ENCODE measurements around the gene GPC1.

GPC1 gene

GRCh38 chr2:240451791-240452461 lies 16.5 kb downstream of the GPC1 start:
- TF ChIP-seq, protein P1, sequence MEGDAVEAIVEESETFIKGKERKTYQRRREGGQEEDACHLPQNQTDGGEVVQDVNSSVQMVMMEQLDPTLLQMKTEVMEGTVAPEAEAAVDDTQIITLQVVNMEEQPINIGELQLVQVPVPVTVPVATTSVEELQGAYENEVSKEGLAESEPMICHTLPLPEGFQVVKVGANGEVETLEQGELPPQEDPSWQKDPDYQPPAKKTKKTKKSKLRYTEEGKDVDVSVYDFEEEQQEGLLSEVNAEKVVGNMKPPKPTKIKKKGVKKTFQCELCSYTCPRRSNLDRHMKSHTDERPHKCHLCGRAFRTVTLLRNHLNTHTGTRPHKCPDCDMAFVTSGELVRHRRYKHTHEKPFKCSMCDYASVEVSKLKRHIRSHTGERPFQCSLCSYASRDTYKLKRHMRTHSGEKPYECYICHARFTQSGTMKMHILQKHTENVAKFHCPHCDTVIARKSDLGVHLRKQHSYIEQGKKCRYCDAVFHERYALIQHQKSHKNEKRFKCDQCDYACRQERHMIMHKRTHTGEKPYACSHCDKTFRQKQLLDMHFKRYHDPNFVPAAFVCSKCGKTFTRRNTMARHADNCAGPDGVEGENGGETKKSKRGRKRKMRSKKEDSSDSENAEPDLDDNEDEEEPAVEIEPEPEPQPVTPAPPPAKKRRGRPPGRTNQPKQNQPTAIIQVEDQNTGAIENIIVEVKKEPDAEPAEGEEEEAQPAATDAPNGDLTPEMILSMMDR (IDR thresholded peaks at IDR 0.05; ENCODE audit: borderline replicate concordance, insufficient read depth, low read depth, low read length), result no peak
- H3K4me3 ChIP-seq (ENCODE audit: low read depth, low read length), result no peak overlapping the region

DNA sequence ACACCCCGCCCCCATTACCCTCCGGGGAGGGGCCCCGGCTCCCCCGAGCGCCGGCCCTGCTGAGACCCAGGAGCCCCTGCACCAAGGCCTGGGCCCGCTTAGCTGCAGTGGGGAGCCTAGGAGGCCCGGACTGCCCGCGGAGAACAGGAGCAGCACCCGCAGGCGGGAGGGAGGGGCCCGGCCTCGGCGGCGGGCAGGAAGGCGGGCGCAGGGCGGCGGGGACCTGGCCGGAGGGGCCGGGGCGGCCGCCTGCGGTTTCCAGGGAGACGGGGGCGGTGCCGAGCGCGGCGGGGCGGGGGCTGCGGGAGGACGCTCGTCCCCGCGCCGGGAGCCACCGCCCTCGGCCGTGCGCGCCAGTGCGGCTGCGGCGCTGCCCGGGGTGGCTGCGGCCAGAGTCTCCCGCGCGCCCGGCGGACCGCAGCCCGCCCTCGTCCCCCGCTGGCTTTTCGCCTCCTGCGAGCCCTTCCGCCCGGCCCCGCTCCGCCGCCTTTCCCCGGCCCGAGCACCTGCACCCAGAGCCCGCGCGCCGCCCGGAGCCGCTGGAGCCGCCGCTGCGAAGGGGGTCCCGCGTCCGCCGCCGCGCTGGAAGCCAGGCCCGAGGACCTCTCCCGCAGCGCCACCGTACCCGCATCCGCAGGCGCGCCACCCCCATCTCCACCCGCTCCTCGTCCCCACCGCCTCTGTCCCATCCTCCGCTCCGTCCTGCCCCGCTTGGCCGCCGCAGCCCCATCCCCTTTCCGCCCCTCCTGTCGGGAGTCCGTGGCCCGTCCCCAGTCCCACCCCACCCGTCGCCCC lies 17.2 kb downstream of the GPC1 start:
- no peak overlapping the region for H3K4me3 ChIP-seq (ENCODE audit: low read depth, low read length)
- TF ChIP-seq, protein P1 (IDR thresholded peaks at IDR 0.05; ENCODE audit: borderline replicate concordance, insufficient read depth, low read depth, low read length), result no peak

DNA sequence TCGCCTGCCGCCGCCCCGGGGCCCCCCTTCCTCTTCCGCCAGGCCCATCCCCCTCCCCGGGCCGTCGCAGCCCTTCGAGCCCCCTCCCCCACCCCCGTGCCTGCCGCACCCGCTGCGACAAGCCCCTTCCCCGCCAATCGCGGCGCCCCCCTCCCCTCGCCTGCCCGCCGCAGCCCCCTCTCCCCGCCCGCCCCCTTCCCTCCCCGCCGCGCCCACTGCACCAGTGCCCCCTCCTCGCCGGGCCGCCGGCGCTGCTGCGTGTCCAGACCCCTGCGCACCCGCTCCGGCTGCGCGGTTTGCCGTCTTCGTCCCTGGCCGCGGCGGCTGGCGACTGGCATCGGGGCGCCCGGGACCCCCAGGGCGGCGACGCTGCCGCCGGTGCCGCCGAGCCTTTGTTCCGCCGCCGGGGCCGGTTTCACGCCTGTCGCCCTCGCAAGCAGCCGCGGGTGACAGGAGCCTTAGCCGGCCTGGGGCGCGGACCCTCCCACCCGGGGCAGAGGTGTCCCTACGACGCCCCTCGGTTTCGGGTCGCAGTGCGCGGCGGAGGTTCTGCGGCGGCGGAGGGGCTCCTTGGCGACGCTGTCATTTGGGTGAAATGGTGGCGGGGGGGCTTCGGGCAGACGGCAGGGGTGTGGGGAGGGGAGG lies 18.1 kb downstream of the GPC1 start:
- no peak overlapping the region for H3K4me3 ChIP-seq (ENCODE audit: low read depth, low read length)
- TF ChIP-seq, protein P1 (IDR thresholded peaks at IDR 0.05; ENCODE audit: borderline replicate concordance, insufficient read depth, low read depth, low read length), result no peak

GRCh38 chr2:240454106-240454901 lies 18.8 kb downstream of the GPC1 start:
- TF ChIP-seq, protein P1 (IDR thresholded peaks at IDR 0.05; ENCODE audit: borderline replicate concordance, insufficient read depth, low read depth, low read length), result no peak
- H3K4me3 ChIP-seq (ENCODE audit: low read depth, low read length), result no peak overlapping the region

- no peak overlapping the region for H3K4me3 ChIP-seq (ENCODE audit: low read depth, low read length)
- TF ChIP-seq, protein P1 (IDR thresholded peaks at IDR 0.05; ENCODE audit: borderline replicate concordance, insufficient read depth, low read depth, low read length), result no peak
Observed at GRCh38 chr2:240455272-240455646, 19.8 kb downstream of the GPC1 start.

DNA sequence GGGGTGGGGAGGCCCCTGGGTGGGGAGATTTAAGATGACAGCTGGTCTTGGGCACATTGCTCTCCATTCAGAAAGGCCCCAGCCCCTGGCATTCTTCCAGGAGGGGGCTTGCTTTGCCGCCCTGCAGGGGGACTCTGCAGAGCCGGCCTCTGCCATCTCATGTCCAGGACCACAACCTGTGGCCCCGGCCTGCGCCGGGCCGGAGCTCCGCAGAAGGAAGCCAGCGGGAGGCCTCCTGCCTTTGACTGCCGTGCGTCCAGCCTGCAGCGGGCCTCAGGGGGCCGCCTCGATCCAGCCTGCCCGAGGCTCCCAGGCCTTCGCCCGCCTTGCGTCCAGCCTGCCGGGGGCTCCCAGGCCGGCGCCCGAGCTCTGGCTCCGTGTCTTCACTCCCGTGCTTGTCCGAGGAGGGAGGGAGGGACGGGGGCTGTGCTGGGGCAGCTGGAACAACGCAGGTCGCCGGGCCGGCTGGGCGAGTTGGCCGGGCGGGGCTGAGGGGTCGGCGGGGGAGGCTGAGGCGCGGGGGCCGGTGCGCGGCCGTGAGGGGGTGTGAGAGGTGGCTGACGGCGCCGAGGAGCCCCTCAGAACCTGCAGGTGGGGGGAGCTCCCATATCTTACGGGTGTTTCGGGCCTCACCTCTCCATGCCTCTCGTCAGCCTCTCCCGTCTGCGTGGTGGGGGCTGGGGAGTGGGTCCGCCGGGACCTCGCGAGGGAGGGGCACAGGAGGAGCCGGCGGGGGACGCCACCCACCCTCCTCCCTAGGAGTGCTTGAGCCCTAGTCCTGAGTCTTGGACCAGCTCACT lies 20.4 kb downstream of the GPC1 start:
- no peak overlapping the region for H3K4me3 ChIP-seq (ENCODE audit: low read depth, low read length)

More for the DNA sequence above, 20.4 kb downstream of the GPC1 start:
- TF ChIP-seq, protein P1 (IDR thresholded peaks at IDR 0.05; ENCODE audit: borderline replicate concordance, insufficient read depth, low read depth, low read length), result no peak

Measured in GM12875 (cell line).